ENCODE data around the gene KCNK7.
A peak's percentile ranks its signal among the peaks of the same experiment; 100 is the strongest.

Gene KCNK7

GRCh38 chr11:65629579-65629978 lies 34.0 kb upstream of the KCNK7 start:
- Histone ChIP-seq H2BK5ac (ENCODE audit: low read depth, low read length, poor library complexity) (no peak overlapping the region), H4K91ac (ENCODE audit: low read depth, low read length) (no peak overlapping the region), H4K8ac (ENCODE audit: low read depth, low read length) (no peak overlapping the region), H3K36me3 (ENCODE audit: control insufficient read depth in 1 of 2, insufficient read depth in 2 of 2, low read length in 2 of 2) (peaks cover 85 to 90% of the 10 kb centered on the region in 2 experiments), H3K27me3 (ENCODE audit: insufficient read depth, low read length) (no peaks in the 10 kb centered on the region), H3K23ac (ENCODE audit: low read length) (no peak overlapping the region), H2AFZ (ENCODE audit: insufficient read depth, low read length, poor library complexity) (no peak overlapping the region), H3K79me1 (ENCODE audit: low read length) (no peaks in the 10 kb centered on the region), H2AK5ac (ENCODE audit: low read length) (no peak overlapping the region), H3K4me1 (ENCODE audit: control insufficient read depth in 1 of 2, insufficient read depth in 2 of 2, low read length in 2 of 2) (no peaks in the 10 kb centered on the region), H3K79me2 (ENCODE audit: control insufficient read depth, insufficient read depth, low read length, poor library complexity) (no peaks in the 10 kb centered on the region), H4K12ac (ENCODE audit: low read depth, low read length) (no peak overlapping the region), H3K18ac (ENCODE audit: low read length) (no peak overlapping the region), H2BK12ac (ENCODE audit: low read length) (no peak overlapping the region), H3K4me2 (ENCODE audit: low read length) (no peak overlapping the region), H2BK120ac (ENCODE audit: insufficient read depth, low read length, poor library complexity) (no peak overlapping the region), H3K14ac (ENCODE audit: low read length) (no peak overlapping the region), H3K27ac (ENCODE audit: low read depth, low read length) (no peak overlapping the region), H3K4ac (ENCODE audit: low read depth, low read length) (no peak overlapping the region), H3K4me3 (ENCODE audit: low read depth, low read length) (no peak overlapping the region), H3K9me3 (ENCODE audit: insufficient read depth, low read depth, low read length) (peaks cover 3% of the 10 kb centered on the region), H3K9ac (ENCODE audit: low read length) (no peak overlapping the region)
- no CpG with 5 or more reads among the region's 14 CpGs for WGBS (ENCODE audit: extremely low coverage, insufficient coverage, insufficient read length)
- DNase-seq = no peak

GRCh38 chr11:65627202-65627601 lies 31.6 kb upstream of the KCNK7 start:
- H2AFZ ChIP-seq (ENCODE audit: insufficient read depth, low read length, poor library complexity) = no peak overlapping the region
- no peak overlapping the region for H3K9ac ChIP-seq (ENCODE audit: low read length)
- H2AK5ac ChIP-seq (ENCODE audit: low read length) = no peak overlapping the region
- H3K4me3 ChIP-seq (ENCODE audit: low read depth, low read length) = no peak overlapping the region
- no peak overlapping the region for H3K4me2 ChIP-seq (ENCODE audit: low read length)
- H3K9me3 ChIP-seq (ENCODE audit: insufficient read depth, low read depth, low read length) = peaks cover 3% of the 10 kb centered on the region
- H3K27me3 ChIP-seq (ENCODE audit: insufficient read depth, low read length) = no peaks in the 10 kb centered on the region
- H3K27ac ChIP-seq (ENCODE audit: low read depth, low read length) = no peak overlapping the region
- H3K79me1 ChIP-seq (ENCODE audit: low read length) = no peaks in the 10 kb centered on the region
- H2BK120ac ChIP-seq (ENCODE audit: insufficient read depth, low read length, poor library complexity) = no peak overlapping the region
- no peak overlapping the region for H4K8ac ChIP-seq (ENCODE audit: low read depth, low read length)
- H2BK5ac ChIP-seq (ENCODE audit: low read depth, low read length, poor library complexity) = no peak overlapping the region
- H2BK12ac ChIP-seq (ENCODE audit: low read length) = no peak overlapping the region
- DNase-seq = no peak
- H3K4ac ChIP-seq (ENCODE audit: low read depth, low read length) = no peak overlapping the region
- no peaks in the 10 kb centered on the region for H3K4me1 ChIP-seq (ENCODE audit: control insufficient read depth in 1 of 2, insufficient read depth in 2 of 2, low read length in 2 of 2)
- no CpG with 5 or more reads among the region's 13 CpGs for WGBS (ENCODE audit: extremely low coverage, insufficient coverage, insufficient read length)
- no peaks in the 10 kb centered on the region for H3K79me2 ChIP-seq (ENCODE audit: control insufficient read depth, insufficient read depth, low read length, poor library complexity)
- H3K23ac ChIP-seq (ENCODE audit: low read length) = no peak overlapping the region
- no peak overlapping the region for H4K91ac ChIP-seq (ENCODE audit: low read depth, low read length)
- no peak overlapping the region for H3K18ac ChIP-seq (ENCODE audit: low read length)
- H3K36me3 ChIP-seq (ENCODE audit: control insufficient read depth in 1 of 2, insufficient read depth in 2 of 2, low read length in 2 of 2) = peaks cover 90 to 91% of the 10 kb centered on the region in 2 experiments
- no peak overlapping the region for H3K14ac ChIP-seq (ENCODE audit: low read length)
- H4K12ac ChIP-seq (ENCODE audit: low read depth, low read length) = no peak overlapping the region

- H3K36me3 ChIP-seq (ENCODE audit: control insufficient read depth in 1 of 2, insufficient read depth in 2 of 2, low read length in 2 of 2) = peaks cover 94 to 95% of the 10 kb centered on the region in 2 experiments
- no peak overlapping the region for H2AK5ac ChIP-seq (ENCODE audit: low read length)
- H3K4me1 ChIP-seq (ENCODE audit: control insufficient read depth in 1 of 2, insufficient read depth in 2 of 2, low read length in 2 of 2) = no peaks in the 10 kb centered on the region
- H3K27ac ChIP-seq (ENCODE audit: low read depth, low read length) = no peak overlapping the region
- no peak overlapping the region for H2BK5ac ChIP-seq (ENCODE audit: low read depth, low read length, poor library complexity)
- peaks cover 3% of the 10 kb centered on the region for H3K9me3 ChIP-seq (ENCODE audit: insufficient read depth, low read depth, low read length)
- H2BK12ac ChIP-seq (ENCODE audit: low read length) = no peak overlapping the region
- no peaks in the 10 kb centered on the region for H3K79me1 ChIP-seq (ENCODE audit: low read length)
- no peak overlapping the region for H3K9ac ChIP-seq (ENCODE audit: low read length)
- H3K23ac ChIP-seq (ENCODE audit: low read length) = no peak overlapping the region
- no peak overlapping the region for H3K14ac ChIP-seq (ENCODE audit: low read length)
- H3K4me2 ChIP-seq (ENCODE audit: low read length) = no peak overlapping the region
- H4K12ac ChIP-seq (ENCODE audit: low read depth, low read length) = no peak overlapping the region
- no CpG with 5 or more reads among the region's 30 CpGs for WGBS (ENCODE audit: extremely low coverage, insufficient coverage, insufficient read length)
- no peak overlapping the region for H2BK120ac ChIP-seq (ENCODE audit: insufficient read depth, low read length, poor library complexity)
- H3K27me3 ChIP-seq (ENCODE audit: insufficient read depth, low read length) = no peaks in the 10 kb centered on the region
- H3K18ac ChIP-seq (ENCODE audit: low read length) = no peak overlapping the region
- DNase-seq = peak in 1 of 2 donors; percentile 37
- H3K79me2 ChIP-seq (ENCODE audit: control insufficient read depth, insufficient read depth, low read length, poor library complexity) = no peaks in the 10 kb centered on the region
- no peak overlapping the region for H3K4ac ChIP-seq (ENCODE audit: low read depth, low read length)
- H2AFZ ChIP-seq (ENCODE audit: insufficient read depth, low read length, poor library complexity) = no peak overlapping the region
- H3K4me3 ChIP-seq (ENCODE audit: low read depth, low read length) = no peak overlapping the region
- no peak overlapping the region for H4K91ac ChIP-seq (ENCODE audit: low read depth, low read length)
- no peak overlapping the region for H4K8ac ChIP-seq (ENCODE audit: low read depth, low read length)
Measured at GRCh38 chr11:65625628-65626342, 30.2 kb upstream of the KCNK7 start.

- no peak overlapping the region for H2AFZ ChIP-seq (ENCODE audit: insufficient read depth, low read length, poor library complexity)
Measured at GRCh38 chr11:65624931-65625627, 29.5 kb upstream of the KCNK7 start.

More at GRCh38 chr11:65624931-65625627, 29.5 kb upstream of the KCNK7 start:
- Histone ChIP-seq H3K9ac (ENCODE audit: low read length) (no peak overlapping the region), H2AK5ac (ENCODE audit: low read length) (no peak overlapping the region), H4K91ac (ENCODE audit: low read depth, low read length) (no peak overlapping the region), H3K23ac (ENCODE audit: low read length) (no peak overlapping the region), H3K18ac (ENCODE audit: low read length) (no peak overlapping the region), H3K79me1 (ENCODE audit: low read length) (no peaks in the 10 kb centered on the region), H4K8ac (ENCODE audit: low read depth, low read length) (no peak overlapping the region), H3K27ac (ENCODE audit: low read depth, low read length) (no peak overlapping the region), H2BK12ac (ENCODE audit: low read length) (no peak overlapping the region), H4K12ac (ENCODE audit: low read depth, low read length) (no peak overlapping the region), H3K4me3 (ENCODE audit: low read depth, low read length) (no peak overlapping the region), H3K4me2 (ENCODE audit: low read length) (no peak overlapping the region), H3K9me3 (ENCODE audit: insufficient read depth, low read depth, low read length) (peaks cover 3% of the 10 kb centered on the region), H2BK5ac (ENCODE audit: low read depth, low read length, poor library complexity) (no peak overlapping the region), H3K4me1 (ENCODE audit: control insufficient read depth in 1 of 2, insufficient read depth in 2 of 2, low read length in 2 of 2) (no peaks in the 10 kb centered on the region), H3K27me3 (ENCODE audit: insufficient read depth, low read length) (no peaks in the 10 kb centered on the region), H2BK120ac (ENCODE audit: insufficient read depth, low read length, poor library complexity) (no peak overlapping the region), H3K79me2 (ENCODE audit: control insufficient read depth, insufficient read depth, low read length, poor library complexity) (no peaks in the 10 kb centered on the region), H3K4ac (ENCODE audit: low read depth, low read length) (no peak overlapping the region), H3K36me3 (ENCODE audit: control insufficient read depth in 1 of 2, insufficient read depth in 2 of 2, low read length in 2 of 2) (peaks cover 94 to 95% of the 10 kb centered on the region in 2 experiments), H3K14ac (ENCODE audit: low read length) (no peak overlapping the region)
- no peak for DNase-seq
- no CpG with 5 or more reads among the region's 30 CpGs for WGBS (ENCODE audit: extremely low coverage, insufficient coverage, insufficient read length)

Data from trophoblast cell (in vitro differentiated cells and primary cell).